Measurements from ENCODE around the gene TPM4. TPM values are rescaled to one million over a fixed set of nuclear protein-coding genes. Genes with fewer than 3 reads are reported as not detected.
A peak's percentile ranks its signal among the peaks of the same experiment; 100 is the strongest.

Gene TPM4
- total and polyA plus RNA-seq, 2 donors (not counting 1 experiment from before 2014, with no cell fraction given), result 65.4 to 127 TPM

- H3K4me3 Mint-ChIP-seq, result no peak overlapping the region
- 94% methylated on average over 8 of the region's 9 CpGs for WGBS (ENCODE audit: insufficient coverage)
Observed at GRCh38 chr19:16071072-16071691, 5.1 kb upstream of the TPM4 start.

More at GRCh38 chr19:16071072-16071691, 5.1 kb upstream of the TPM4 start:
- ChIA-PET POLR2A (interaction anchor here (0.6 to 1.5 kb wide), 9 partner anchors 15 to 747 kb away, joined by 3 to 10 read pairs (median 6); partner anchors contain the start of gene HSH2D), CTCF (interaction anchor here (0.9 to 2.8 kb wide), 14 partner anchors 8 to 114 kb away, joined by 3 to 14 read pairs (median 8); partner anchors contain the start of genes FAM32A and RAB8A)
- peak overlapping the region; percentile 80 for H3K4me2 ChIP-seq (replicated peaks; ENCODE audit: low read depth, low read length, poor library complexity, severe bottlenecking)
- H3K9ac ChIP-seq (ENCODE audit: low read length), result no peak overlapping the region
- H3K4me1 Mint-ChIP-seq, result peaks cover 31% of the 10 kb centered on the region
- peak overlapping the region; percentile 34 for H3K27ac Mint-ChIP-seq
- no peaks in the 10 kb centered on the region for H3K9me3 ChIP-seq (ENCODE audit: control extremely low read depth in 1 of 3, control insufficient read depth in 2 of 3, insufficient read depth in 1 of 3, low read length in 2 of 3)
- no peak for TF ChIP-seq EZH2 (IDR thresholded peaks at IDR 0.05; ENCODE audit: borderline replicate concordance, insufficient read depth, low read depth, low read length, poor library complexity, severe bottlenecking)
- no peak for TF ChIP-seq CTCF (IDR thresholded peaks at IDR 0.05)
- ATAC-seq (ENCODE audit: low read depth), result no peak
- H3K27me3 Mint-ChIP-seq, result no peaks in the 10 kb centered on the region
- no peaks in the 10 kb centered on the region for H4K20me1 ChIP-seq (ENCODE audit: control insufficient read depth, insufficient read depth, low read length, poor library complexity, severe bottlenecking)
- H3K9me3 Mint-ChIP-seq (ENCODE audit: insufficient read depth), result no peaks in the 10 kb centered on the region
- peaks cover 19% of the 10 kb centered on the region for H3K79me2 ChIP-seq (ENCODE audit: control insufficient read depth, insufficient read depth, low read length)
- DNase-seq, result peak; percentile 17
- intact Hi-C loops (cut with micrococcal nuclease), result loop anchor here (2.0 to 10.0 kb wide), 2 partner anchors 72 to 314 kb away; partner anchors contain the start of gene HSH2D
- peak overlapping the region; percentile 86 for H2AFZ ChIP-seq (ENCODE audit: insufficient read depth, low read depth, low read length, poor library complexity, severe bottlenecking)
- H3K4me3 ChIP-seq (ENCODE audit: control extremely low read depth in 1 of 5, extremely low read depth in 1 of 5, insufficient read depth in 1 of 5, low read depth in 2 of 5, low read length in 4 of 5), result no peak overlapping the region
- peaks cover 26 to 48% of the 10 kb centered on the region in 2 donors for H3K4me1 ChIP-seq (ENCODE audit: control insufficient read depth in 2 of 2, insufficient read depth in 2 of 2, low read length in 2 of 2)
- H3K27ac ChIP-seq (ENCODE audit: low read length in 2 of 2), result peak overlapping the region; percentile 96 to 98
- no peaks in the 10 kb centered on the region for H3K36me3 ChIP-seq (replicated peaks in 1 of 2; ENCODE audit: control extremely low read depth in 1 of 2, control insufficient read depth in 1 of 2, extremely low read depth in 1 of 2, insufficient read depth in 2 of 2, low read length in 1 of 2)
- H3K27me3 ChIP-seq (replicated peaks in 1 of 4; ENCODE audit: control extremely low read depth in 1 of 4, control insufficient read depth in 3 of 4, insufficient read depth in 4 of 4, low read length in 3 of 4), result no peaks in the 10 kb centered on the region
